Sciatic nerve (tissue), 2 donors: Measurements from ENCODE around the gene C14orf39. TPM values are rescaled to one million over a fixed set of nuclear protein-coding genes. Genes with fewer than 3 reads are reported as not detected.
A peak's percentile ranks its signal among the peaks of the same experiment; 100 is the strongest.

ENCODE experiments used
- ATAC-seq: fragments of 200-7000 bp; cut with Tn5 transposase; one replicate; pipeline ENCODE4 v1.9.1; 2020; ENCODE audit warnings: mild to moderate bottlenecking, moderate library complexity
- DNase-seq: peaks from one replicate; pipeline ENCODE4 v3.0.0-alpha.2; 2020; ENCODE audit warnings: low spot score
- intact Hi-C: fragments of 100-400 bp; cut with DNase I; formaldehyde crosslinking; loops from one replicate; pipeline ENCODE4 v1.14.2; 2022
- total RNA-seq: library from RNA; stranded (reverse); fragmentation: NEBNext Ultra II Directional; extraction: Animal tissue kit (Norgen Biotek cat#: 25700); gene quantifications from one replicate; pipeline ENCODE4 v1.2.1, GENCODE V29; 2021
- donor health status: DM: no; HTN: no; CAD: no.
- donor health status: DM: no; HTN: no; CAD: no.

C14orf39 gene
- total RNA-seq, result 4.4 TPM

GRCh38 chr14:60485598-60486251, at the start of gene C14orf39:
C14orf39 (minus strand) TSS chr14:60486063; CDS start chr14:60485078, 985 bp downstream.
- DNase-seq (peak; percentile 73), ATAC-seq (peak; percentile 98)
- intact Hi-C loops, result no loop called here

GRCh38 chr14:60532442-60532841, 46.6 kb upstream of the C14orf39 start:
- intact Hi-C loops, result no loop called here
- DNase-seq, result no peak
- no peak for ATAC-seq

GRCh38 chr14:60515511-60516289, 29.8 kb upstream of the C14orf39 start:
- intact Hi-C loops, result no loop called here
- DNase-seq, result no peak
- peak; percentile 69 for ATAC-seq

- ATAC-seq, result peak; percentile 93
- peak; percentile 82 for DNase-seq
- intact Hi-C loops, result no loop called here
Observed at GRCh38 chr14:60514741-60515491, 29.1 kb upstream of the C14orf39 start.

- ATAC-seq (peak; percentile 70), DNase-seq (no peak)
- intact Hi-C loops, result no loop called here
Observed at GRCh38 chr14:60514378-60514740, 28.5 kb upstream of the C14orf39 start.

- ATAC-seq (no peak), DNase-seq (no peak)
- intact Hi-C loops, result no loop called here
Observed at GRCh38 chr14:60512973-60513571, 27.2 kb upstream of the C14orf39 start.

GRCh38 chr14:60512126-60512525, 26.3 kb upstream of the C14orf39 start:
- ATAC-seq (no peak), DNase-seq (no peak)
- intact Hi-C loops, result no loop called here

- DNase-seq (no peak), ATAC-seq (no peak)
- intact Hi-C loops, result no loop called here
Observed at GRCh38 chr14:60510951-60511599, 25.2 kb upstream of the C14orf39 start.

GRCh38 chr14:60510254-60510950, 24.5 kb upstream of the C14orf39 start:
- ATAC-seq (no peak), DNase-seq (no peak)
- intact Hi-C loops, result no loop called here

- no peak for ATAC-seq
- no peak for DNase-seq
- intact Hi-C loops, result no loop called here
Observed at GRCh38 chr14:60509438-60510253, 23.8 kb upstream of the C14orf39 start.

- intact Hi-C loops, result no loop called here
- ATAC-seq (peak; percentile 53), DNase-seq (no peak)
Observed at GRCh38 chr14:60508707-60509437, 23.0 kb upstream of the C14orf39 start, which contains the start of gene SIX6. SIX6 (plus strand) TSS chr14:60509146; CDS start chr14:60509399, 253 bp downstream.

- no peak for ATAC-seq
- no peak for DNase-seq
- intact Hi-C loops, result no loop called here
Observed at GRCh38 chr14:60508363-60508706, 22.5 kb upstream of the C14orf39 start.

GRCh38 chr14:60506985-60507829, 21.3 kb upstream of the C14orf39 start:
- no peak for ATAC-seq
- intact Hi-C loops, result no loop called here
- DNase-seq, result no peak

- intact Hi-C loops, result no loop called here
- DNase-seq (no peak), ATAC-seq (no peak)
Observed at GRCh38 chr14:60506462-60506984, 20.7 kb upstream of the C14orf39 start.

GRCh38 chr14:60506010-60506409, 20.1 kb upstream of the C14orf39 start:
- DNase-seq, result no peak
- intact Hi-C loops, result no loop called here
- ATAC-seq, result no peak

GRCh38 chr14:60505448-60505847, 19.6 kb upstream of the C14orf39 start:
- DNase-seq (no peak), ATAC-seq (no peak)
- intact Hi-C loops, result no loop called here
